AG10803 (cell line): Measurements from ENCODE around the gene INSL6.
"Not testable (repeated sequence)": the region's sequence is repeated elsewhere in the genome, so short reads cannot be mapped to it uniquely, and the experiment has no call there.

Source experiments
- DNase-seq: peaks from one replicate; pipeline ENCODE4 v3.0.0; 2010; ENCODE audit warnings: low read depth
- H3K4me3 ChIP-seq: 2 replicates; pipeline ENCODE4 v1.5.1; 2011; ENCODE audit warnings: mild to moderate bottlenecking, low read length, control low read depth
- CTCF ChIP-seq: conservative IDR thresholded peaks from 2 replicates; pipeline ENCODE4 v1.5.1; 2011; ENCODE audit warnings: mild to moderate bottlenecking, low read length, control low read depth, inconsistent platforms

The INSL6 gene

GRCh38 chr9:5188060-5188984 is 2.9 kb upstream of the INSL6 start:
- TF ChIP-seq CTCF: no peak
- no peak overlapping the region for H3K4me3 ChIP-seq
- DNase-seq: no peak

GRCh38 chr9:5186416-5187169 is 1.2 kb upstream of the INSL6 start:
- peak; percentile 63 for DNase-seq
- H3K4me3 ChIP-seq: peak overlapping the region; percentile 10
- TF ChIP-seq CTCF: peak; percentile 88

GRCh38 chr9:5184776-5185175 is 663 bp downstream of the INSL6 start:
- H3K4me3 ChIP-seq: no peak overlapping the region
- DNase-seq: no peak
- no peak for TF ChIP-seq CTCF

GRCh38 chr9:5180631-5181030 is 4.8 kb downstream of the INSL6 start:
- not testable (repeated sequence) for DNase-seq, H3K4me3 ChIP-seq

- no peak for TF ChIP-seq CTCF
- DNase-seq: no peak
These were observed 7.2 kb downstream of the INSL6 start for GRCh38 chr9:5178126-5178805.

GRCh38 chr9:5146241-5146640 is 39.2 kb downstream of the INSL6 start:
- DNase-seq: no peak
- no peak for TF ChIP-seq CTCF
- H3K4me3 ChIP-seq: no peak overlapping the region

More at GRCh38 chr9:5178126-5178805, 7.2 kb downstream of the INSL6 start:
- no peak overlapping the region for H3K4me3 ChIP-seq

- TF ChIP-seq CTCF: no peak
- no peak overlapping the region for H3K4me3 ChIP-seq
- no peak for DNase-seq
These were observed 41.2 kb downstream of the INSL6 start for GRCh38 chr9:5144217-5144616.
